ENCODE data around the gene ANXA2R.
"Not testable (repeated sequence)": the region's sequence is repeated elsewhere in the genome, so short reads cannot be mapped to it uniquely, and the experiment has no call there.

ANXA2R gene

GRCh38 chr5:43034591-43034968 is 5.5 kb downstream of the ANXA2R start:
- no peak for DNase-seq (ENCODE audit: low read depth in 2 of 2)

DNA sequence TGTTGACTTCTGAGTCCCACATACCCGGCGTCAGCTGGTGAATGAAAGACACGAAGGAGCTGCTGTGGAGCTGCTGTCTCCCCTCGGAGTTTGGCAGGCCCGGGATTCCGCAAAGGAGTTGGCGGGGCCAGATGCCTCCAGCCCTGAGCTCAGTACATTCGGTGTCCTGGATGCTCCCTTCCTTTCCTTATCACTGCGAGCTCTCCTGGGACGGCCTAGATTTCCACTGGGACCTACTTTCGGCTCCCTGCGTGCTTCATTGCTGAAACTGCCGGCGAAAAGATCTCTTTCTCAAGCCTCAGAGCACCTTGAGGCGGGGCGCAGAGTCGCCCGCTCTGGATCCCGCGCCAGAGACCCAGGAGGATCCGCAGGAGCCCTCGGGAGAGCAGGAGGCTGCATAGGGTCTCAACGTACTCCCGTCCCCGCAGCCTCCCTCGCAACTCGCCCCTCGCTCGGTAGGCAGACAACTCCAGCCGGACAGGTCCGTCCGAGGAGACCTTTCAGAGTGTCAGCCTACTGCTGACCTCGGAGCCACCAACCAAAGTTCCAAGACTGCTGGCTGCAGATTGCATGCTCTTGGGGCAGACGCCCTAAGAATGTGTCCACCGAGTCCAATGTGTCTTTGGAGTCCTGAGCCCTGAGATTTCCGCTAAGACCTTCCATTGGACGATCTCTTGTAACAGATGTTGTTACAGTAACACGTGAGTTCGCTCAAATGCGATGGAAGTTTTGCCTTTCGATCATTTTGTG is 6.1 kb downstream of the ANXA2R start:
- no peak for DNase-seq (ENCODE audit: low read depth in 2 of 2)

DNA sequence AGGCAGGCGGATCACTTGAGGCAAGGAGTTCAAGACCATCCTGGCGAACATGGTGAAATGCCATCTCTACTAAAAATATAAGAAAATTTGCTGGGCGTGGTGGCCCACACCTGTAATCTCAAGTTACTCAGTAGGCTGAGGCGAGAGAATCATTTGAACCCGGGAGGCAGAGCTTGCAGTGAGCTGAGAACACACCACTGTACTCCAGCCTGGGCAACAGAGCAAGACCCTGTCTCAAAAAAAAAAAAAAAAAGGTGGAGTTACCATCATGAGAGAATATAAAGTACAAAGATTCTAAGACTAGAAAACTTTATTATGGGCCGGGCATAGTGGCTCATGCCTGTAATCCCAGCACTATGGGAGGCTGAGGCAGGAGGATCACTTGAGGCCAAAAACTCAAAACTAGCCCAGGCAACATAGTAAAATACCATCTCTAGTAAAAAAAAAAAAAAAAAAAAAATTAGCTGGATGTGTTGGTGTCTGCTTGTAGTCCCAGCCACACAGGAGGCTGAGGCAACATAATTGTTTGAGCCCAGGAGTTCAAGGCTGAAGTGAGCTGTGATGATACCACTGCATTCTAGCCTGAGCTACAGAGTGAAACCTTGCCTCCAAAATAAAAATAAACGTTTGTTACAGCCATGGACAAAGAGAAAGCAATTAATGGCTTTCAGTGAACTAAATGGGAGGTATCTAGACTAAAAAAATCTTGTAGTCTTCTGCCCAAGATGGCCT is 12.9 kb downstream of the ANXA2R start:
- DNase-seq (ENCODE audit: low read depth in 2 of 2) = no peak

DNA sequence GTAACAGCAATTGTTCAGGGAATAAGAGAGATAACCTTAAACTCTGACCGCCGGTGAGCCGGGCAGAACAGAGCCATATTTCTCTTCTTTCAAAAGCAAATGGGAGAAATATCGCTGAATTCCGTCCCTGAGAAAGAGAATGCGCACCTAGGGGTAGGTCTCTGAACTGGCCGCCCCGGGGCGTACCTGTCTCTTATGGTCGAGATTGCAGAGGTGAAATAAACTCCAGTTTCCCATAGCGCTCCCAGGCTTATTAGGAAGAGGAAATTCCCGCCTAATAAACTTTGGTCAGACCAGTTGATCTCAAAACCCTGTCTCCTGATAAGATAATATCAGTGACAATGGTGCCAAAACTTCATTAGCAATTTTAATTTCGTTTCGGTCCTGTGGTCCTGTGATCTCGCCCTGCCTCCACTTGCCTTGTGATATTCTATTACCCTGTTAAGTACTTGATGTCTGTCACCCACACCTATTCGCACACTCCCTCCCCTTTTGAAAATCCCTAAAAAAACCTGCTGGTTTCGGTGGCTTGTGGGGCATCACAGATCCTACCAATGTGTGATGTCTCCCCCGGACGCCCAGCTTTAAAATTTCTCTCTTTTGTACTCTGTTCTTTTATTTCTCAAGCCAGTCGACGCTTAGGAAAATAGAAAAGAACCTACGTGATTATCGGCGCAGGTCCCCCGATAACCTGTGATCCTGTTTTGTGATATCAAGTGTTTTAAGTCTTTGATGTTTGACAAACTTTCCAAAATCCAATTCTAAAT is 14.8 kb downstream of the ANXA2R start:
- not testable (repeated sequence) for DNase-seq (ENCODE audit: low read depth in 2 of 2)

- no peak for DNase-seq (ENCODE audit: low read depth in 2 of 2)
These were observed 15.9 kb downstream of the ANXA2R start for GRCh38 chr5:43024217-43024616.

DNA sequence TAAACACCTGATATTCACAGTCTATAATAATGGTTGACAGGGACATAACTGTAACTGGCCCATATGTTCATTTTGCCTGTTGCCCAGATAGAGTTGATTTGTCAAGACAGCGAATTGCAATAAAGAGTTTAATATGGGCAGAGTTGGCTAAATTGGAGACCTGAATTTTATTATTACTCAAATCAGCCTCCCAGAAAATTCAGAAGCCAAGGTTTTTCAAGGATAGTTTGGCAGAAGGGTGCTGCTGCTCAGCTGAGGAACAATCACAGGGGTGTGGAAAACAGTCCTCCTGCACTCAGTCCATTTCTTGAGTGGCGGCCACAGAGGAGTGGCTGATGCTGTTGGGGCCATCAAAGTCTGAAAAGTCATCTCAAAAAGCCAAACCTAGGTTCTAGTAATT is 19.0 kb downstream of the ANXA2R start:
- no peak for DNase-seq (ENCODE audit: low read depth in 2 of 2)

GRCh38 chr5:43020399-43020746 is 19.7 kb downstream of the ANXA2R start:
- no peak for DNase-seq (ENCODE audit: low read depth in 2 of 2)

DNA sequence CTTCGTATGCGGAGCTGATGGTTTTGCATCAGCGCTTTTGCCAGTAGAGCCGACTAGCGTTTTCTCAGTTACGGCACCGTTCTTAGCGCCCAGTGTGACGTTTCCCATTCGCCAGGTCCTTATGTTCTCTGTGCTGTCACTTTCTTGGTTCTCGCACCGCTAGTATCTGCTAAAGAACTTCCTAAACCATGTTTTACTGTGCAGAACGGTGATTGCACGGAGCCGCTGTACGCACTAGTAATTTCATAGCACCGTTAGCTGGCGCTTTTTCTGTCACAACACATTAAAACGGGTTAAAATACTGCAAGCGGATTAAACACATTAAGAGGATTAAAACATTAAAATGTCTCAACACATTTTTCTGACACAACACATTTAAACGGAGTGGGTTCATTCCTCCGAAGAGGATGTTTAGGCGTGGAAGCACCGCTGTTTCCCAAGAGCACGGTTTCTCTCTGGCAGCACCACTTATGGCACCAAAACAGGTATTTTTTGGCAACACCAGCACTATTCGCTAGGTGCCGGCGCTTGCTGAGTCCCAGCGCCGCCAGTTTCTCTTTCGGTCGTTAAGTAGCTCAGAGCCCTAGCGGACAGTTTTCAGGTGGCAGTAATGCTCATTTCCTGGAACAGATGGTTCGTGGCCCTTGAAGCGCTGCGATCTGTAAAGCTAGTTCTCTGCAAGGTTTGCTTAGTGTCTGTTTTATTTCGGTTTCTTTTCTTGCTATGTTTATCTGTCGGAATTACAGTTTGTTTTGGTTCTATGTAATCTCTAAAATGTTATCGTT is 20.3 kb downstream of the ANXA2R start:
- DNase-seq (ENCODE audit: low read depth in 2 of 2) = peak; percentile 75 to 80

DNA sequence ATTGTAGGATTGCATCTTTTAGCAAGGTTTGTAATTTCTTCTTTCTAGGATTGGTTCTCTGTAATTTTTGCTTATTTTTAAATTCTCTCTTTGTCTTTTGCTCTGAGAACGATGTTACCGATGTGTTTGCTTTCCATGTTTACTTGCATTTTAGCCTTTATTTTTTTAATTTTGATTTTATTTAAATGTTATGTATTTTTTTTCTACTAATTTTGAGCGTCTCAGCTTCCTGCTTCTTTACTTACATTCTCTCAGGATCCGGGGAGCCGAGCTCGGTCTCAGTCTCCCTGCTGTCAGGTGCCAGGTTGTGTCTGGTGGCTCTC is 20.9 kb downstream of the ANXA2R start:
- DNase-seq (ENCODE audit: low read depth in 2 of 2) = no peak

- no peak for DNase-seq (ENCODE audit: low read depth in 2 of 2)
These were observed 22.7 kb downstream of the ANXA2R start for GRCh38 chr5:43017428-43017815.

GRCh38 chr5:43016217-43016779 is 23.8 kb downstream of the ANXA2R start:
- no peak for DNase-seq (ENCODE audit: low read depth in 2 of 2)

GRCh38 chr5:43014522-43014921 is 25.6 kb downstream of the ANXA2R start:
- DNase-seq (ENCODE audit: low read depth in 2 of 2) = no peak

DNA sequence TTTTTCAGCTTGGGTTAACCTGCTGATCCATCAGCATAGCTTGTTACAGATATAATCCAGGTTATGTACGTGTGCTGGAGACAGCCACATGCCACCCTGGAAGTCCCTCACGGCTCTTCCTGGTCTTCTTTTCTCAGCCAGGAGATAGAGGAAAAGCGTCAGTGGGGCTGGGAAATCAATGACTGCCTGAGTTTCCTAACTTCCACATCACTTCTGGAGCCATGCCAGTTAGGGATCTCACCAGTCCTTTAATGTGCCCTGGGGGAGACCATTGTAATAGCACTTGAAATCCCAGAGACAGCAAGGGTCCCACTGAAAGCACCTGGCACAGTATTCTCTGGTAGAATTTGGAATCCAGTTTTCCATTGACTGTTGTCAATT is 29.2 kb downstream of the ANXA2R start:
- DNase-seq (ENCODE audit: low read depth in 2 of 2) = no peak

DNA sequence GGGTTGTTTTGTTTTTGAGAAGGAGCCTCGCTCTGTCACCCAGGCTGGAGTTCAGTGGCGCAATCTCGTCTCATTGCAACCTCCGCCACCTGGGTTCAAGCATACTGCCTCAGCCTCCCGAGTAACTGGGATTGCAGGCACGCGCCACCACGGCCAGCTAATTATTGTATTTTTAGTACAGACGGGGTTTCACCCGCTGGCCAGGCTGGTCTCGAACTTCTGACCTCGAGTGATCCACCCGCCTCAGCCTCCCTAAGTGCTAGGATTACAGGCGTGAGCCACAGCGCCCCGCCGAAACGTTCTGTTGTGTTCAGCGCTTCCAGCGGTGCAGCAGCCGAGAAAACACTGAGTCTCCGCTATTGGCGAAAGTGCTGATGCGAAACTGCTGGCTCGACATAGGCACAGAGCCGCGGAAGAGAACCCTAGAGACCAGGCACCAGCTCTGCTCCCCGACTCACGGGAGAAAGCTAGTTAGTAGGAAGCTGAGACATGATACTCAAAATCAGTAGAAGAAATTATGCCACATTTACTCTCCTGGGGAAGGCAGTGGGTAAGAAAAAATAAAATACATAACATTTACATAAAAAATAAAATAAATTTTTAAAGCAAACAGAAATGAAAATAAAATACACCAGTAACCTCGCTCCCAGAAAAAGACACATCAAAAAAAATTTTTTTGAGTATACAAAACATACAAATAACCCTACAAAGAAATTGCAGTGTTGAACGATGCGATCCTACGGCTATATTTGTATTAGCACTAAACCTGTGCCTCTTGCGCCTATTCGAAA is 31.6 kb downstream of the ANXA2R start:
- peak; percentile 83 to 89 for DNase-seq (ENCODE audit: low read depth in 2 of 2)

DNA sequence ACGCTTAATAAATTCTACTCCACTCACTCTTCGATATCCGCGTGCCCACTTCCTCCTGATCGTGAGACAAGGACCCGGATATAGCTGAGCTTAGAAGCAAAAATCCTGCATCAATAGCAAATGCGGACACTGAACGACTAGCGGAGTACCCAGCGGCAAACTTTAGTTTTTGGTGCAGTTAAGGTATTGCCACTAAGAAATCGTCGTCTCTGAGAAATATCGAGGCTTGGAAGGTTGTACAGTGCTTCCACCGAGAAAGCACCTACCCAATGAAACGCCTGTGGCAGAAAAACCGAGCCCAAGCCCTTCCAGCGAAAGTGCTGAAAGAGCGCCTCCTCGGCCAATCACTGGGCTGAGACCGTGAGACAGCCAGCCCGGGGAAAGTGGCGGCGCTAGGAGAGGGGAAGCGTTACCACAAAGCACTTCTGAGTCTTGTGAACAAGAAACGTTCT is 32.2 kb downstream of the ANXA2R start:
- DNase-seq (ENCODE audit: low read depth in 2 of 2) = peak; percentile 63 to 65

GRCh38 chr5:43007246-43007910 is 32.7 kb downstream of the ANXA2R start:
- peak; percentile 61 to 72 for DNase-seq (ENCODE audit: low read depth in 2 of 2)

GRCh38 chr5:43006424-43007202 is 33.5 kb downstream of the ANXA2R start:
- DNase-seq (ENCODE audit: low read depth in 2 of 2) = no peak

DNA sequence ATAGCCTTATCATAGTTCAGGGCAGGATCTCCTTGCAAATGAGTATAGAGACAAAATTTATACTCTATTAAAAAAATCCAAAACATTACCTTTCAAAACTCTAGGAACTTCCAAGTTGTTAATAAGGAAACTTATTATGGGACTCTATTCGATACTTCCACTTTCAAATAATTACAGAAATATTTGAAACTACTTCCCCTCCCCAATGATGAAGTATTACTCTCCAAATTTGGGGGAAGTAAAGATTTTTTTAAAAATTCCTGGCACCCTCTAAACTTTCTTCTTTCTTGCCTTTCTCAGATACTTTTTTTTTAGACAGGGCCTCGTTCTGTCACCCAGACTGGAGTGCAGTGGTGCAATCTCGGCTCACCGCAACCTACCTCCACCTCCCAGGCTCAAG is 35.1 kb downstream of the ANXA2R start:
- no peak for DNase-seq (ENCODE audit: low read depth in 2 of 2)

GRCh38 chr5:43001748-43002147 is 38.4 kb downstream of the ANXA2R start:
- DNase-seq (ENCODE audit: low read depth in 2 of 2) = no peak

DNA sequence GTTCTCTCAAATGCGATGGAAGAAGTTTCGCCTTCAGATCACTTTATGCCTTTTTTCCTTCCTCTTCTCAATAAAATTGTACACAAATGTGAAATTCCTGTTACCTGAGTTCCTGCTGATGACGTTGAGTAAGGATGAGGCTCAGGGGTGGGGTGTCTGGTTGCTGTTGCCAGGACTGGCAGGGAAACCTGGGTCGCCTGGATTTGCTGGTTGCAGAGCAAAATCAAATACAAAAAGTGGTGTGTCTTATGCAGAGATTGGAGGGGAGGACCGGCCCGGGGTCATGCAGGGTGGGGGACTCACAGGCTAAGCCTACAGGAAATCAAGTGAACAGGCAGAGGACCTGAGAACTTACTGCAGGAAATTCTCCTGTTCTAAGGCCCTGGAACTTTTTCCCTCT is 39.2 kb downstream of the ANXA2R start:
- no peak for DNase-seq (ENCODE audit: low read depth in 2 of 2)

Data from stimulated activated CD8-positive, alpha-beta memory T cell treated with anti-CD3 and anti-CD28 coated beads, Interleukin-7, amount 100 ng/mL, for 4 hours (primary cell).